Fibroblast of lung (primary cell): Measurements from ENCODE around the gene RAP1B.

ENCODE experiments used
- CTCF ChIP-seq, 2 donors: IDR thresholded peaks in 1 of 2; conservative IDR thresholded peaks in 1 of 2; 1 replicate in 1 of 2; 2 replicates in 1 of 2; pipeline ENCODE4 v1.5.1; 2011 to 2012; ENCODE audit warnings: low read length in 2 of 2, control low read depth in 1 of 2, inconsistent platforms in 1 of 2, low read depth in 1 of 2, mild to moderate bottlenecking in 1 of 2
- EZH2 ChIP-seq: IDR thresholded peaks from 2 replicates; pipeline ENCODE4 v1.5.1; 2012; ENCODE audit warnings: low read length, control low read depth, mild to moderate bottlenecking; ENCODE audit errors: missing control alignments

- no peak for TF ChIP-seq CTCF (conservative IDR thresholded peaks at IDR 0.05 in 1 of 2, IDR thresholded peaks at IDR 0.05 in 1 of 2; ENCODE audit: low read depth in 1 of 2, low read length in 2 of 2)
- TF ChIP-seq EZH2, result no peak
These were observed 32.8 kb upstream of the RAP1B start for GRCh38 chr12:68577949-68578348.
